ENCODE data around the gene HSD17B1.
"Not testable (repeated sequence)": the region's sequence is repeated elsewhere in the genome, so short reads cannot be mapped to it uniquely, and the experiment has no call there.

Gene HSD17B1, protein sequence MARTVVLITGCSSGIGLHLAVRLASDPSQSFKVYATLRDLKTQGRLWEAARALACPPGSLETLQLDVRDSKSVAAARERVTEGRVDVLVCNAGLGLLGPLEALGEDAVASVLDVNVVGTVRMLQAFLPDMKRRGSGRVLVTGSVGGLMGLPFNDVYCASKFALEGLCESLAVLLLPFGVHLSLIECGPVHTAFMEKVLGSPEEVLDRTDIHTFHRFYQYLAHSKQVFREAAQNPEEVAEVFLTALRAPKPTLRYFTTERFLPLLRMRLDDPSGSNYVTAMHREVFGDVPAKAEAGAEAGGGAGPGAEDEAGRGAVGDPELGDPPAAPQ

GRCh38 chr17:42552736-42553135 lies at the start of gene HSD17B1:
Gene HSD17B1 (plus strand): TSS chr17:42552923. CDS start chr17:42552934, 11 bp downstream.
- not testable (repeated sequence) for DNase-seq

GRCh38 chr17:42502926-42503325 lies 49.8 kb upstream of the HSD17B1 start:
- no peak for DNase-seq

DNA sequence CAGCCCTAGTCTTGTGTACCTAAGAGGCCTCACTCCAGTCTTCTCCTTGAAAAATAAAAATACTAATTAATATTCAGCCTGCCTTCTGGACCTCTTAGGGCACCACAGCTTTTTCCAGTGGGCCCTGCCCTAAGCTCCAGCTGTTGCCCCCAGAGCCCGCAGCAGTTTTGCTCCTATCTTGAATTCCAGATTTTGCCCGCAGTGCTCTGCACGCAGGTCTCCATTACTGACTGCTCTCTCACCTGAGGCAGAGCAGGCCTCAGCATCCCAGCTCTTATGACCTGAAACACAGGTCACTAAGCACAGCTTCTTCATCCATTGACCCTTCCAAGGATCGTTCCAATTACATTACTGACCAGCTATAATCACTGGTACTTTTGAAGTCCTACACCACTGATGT lies 45.1 kb upstream of the HSD17B1 start:
- no peak for DNase-seq

DNA sequence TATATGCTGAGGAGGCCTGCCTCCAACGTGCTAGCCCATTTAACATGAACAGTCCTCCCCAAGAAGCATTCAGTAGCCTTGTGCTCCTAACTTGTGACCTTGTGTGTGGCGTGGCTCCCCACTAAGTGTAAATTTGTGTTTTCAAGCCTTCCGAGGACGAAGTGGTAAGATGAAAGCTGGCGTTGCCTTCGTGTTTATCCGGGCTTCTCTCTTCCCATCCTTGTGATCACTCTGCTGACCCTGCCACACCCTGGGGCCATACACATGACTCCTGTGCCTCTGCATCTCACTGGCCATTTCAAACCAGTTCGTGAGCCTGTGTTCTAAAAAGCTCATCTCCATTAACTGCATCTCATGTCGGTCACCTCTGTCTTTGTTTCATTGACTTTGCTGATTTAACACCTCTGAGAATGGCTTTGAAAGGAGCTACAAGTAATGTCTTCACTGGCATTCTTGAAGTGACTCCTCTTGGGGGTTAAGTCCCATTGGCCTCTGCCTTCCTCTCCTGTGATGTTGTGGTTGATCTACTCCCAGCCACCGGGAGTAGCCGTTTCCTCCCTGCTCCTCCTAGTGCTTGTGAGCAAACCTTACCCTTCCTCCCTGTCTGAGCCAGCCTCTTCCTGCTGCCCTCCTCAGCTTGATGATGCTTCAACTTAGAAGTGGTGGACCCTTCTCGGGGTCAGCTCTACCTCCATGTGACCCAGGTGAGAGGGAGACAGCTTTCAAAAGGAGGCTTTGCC lies 44.1 kb upstream of the HSD17B1 start:
- no peak for DNase-seq

- no peak for DNase-seq
Observed at GRCh38 chr17:42509409-42509808, 43.3 kb upstream of the HSD17B1 start.

DNA sequence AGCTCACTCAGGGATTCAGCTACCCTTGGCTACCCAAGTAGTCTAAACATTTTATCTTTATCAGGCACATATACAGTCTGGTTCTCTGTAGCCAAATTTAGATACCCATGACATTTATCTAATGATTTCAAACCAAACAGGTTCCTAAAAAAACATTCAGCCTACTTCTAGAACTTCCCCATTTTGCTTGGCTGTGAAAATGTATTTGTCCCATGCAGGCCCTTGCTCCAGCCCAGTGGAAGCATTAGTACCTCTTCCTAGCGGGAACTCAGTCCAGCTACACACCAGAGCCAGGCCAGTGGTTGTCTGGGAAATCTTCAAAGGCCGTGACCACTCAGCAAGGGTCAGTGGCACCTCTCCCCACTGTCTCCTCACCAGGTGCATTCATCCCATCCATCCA lies 42.9 kb upstream of the HSD17B1 start:
- DNase-seq: no peak

- no peak for DNase-seq
Observed at GRCh38 chr17:42512246-42512645, 40.5 kb upstream of the HSD17B1 start.

DNA sequence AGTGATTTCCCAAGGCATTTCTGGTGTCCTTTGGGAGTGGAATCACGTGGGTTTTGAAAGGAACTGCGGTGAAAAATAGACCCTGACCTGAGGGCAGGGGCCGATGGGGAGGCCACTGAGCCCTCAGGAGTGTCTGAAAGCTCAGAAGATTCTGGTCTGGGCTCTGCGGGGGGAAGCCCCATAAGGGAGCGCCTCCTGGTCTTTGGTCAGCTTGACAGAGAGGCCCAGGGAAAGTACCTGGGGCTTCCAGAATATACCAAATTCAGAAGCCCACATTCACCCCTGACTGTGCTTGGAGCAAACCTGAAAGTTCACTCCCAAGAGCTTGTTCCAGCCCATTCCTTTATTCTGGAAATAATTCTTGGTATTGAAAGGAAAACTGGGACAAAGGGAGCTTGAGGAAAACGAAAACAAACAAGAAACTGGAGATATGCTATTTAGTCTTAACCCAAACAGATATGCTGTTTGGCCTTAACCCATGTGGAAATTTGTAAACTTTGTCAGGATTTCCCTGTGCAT lies 39.9 kb upstream of the HSD17B1 start:
- no peak for DNase-seq

GRCh38 chr17:42513686-42514085 lies 39.0 kb upstream of the HSD17B1 start:
- DNase-seq: no peak

GRCh38 chr17:42514279-42514678 lies 38.4 kb upstream of the HSD17B1 start:
- no peak for DNase-seq

- DNase-seq: no peak
Observed at GRCh38 chr17:42514867-42515266, 37.9 kb upstream of the HSD17B1 start.

- DNase-seq: peak; percentile 74 to 87
Observed at GRCh38 chr17:42517516-42517915, 35.2 kb upstream of the HSD17B1 start.

GRCh38 chr17:42518046-42518754 lies 34.5 kb upstream of the HSD17B1 start:
- DNase-seq: peak; percentile 72 to 85

GRCh38 chr17:42518755-42519545 lies 33.8 kb upstream of the HSD17B1 start:
- peak in 1 of 2 experiments; percentile 65 for DNase-seq

DNA sequence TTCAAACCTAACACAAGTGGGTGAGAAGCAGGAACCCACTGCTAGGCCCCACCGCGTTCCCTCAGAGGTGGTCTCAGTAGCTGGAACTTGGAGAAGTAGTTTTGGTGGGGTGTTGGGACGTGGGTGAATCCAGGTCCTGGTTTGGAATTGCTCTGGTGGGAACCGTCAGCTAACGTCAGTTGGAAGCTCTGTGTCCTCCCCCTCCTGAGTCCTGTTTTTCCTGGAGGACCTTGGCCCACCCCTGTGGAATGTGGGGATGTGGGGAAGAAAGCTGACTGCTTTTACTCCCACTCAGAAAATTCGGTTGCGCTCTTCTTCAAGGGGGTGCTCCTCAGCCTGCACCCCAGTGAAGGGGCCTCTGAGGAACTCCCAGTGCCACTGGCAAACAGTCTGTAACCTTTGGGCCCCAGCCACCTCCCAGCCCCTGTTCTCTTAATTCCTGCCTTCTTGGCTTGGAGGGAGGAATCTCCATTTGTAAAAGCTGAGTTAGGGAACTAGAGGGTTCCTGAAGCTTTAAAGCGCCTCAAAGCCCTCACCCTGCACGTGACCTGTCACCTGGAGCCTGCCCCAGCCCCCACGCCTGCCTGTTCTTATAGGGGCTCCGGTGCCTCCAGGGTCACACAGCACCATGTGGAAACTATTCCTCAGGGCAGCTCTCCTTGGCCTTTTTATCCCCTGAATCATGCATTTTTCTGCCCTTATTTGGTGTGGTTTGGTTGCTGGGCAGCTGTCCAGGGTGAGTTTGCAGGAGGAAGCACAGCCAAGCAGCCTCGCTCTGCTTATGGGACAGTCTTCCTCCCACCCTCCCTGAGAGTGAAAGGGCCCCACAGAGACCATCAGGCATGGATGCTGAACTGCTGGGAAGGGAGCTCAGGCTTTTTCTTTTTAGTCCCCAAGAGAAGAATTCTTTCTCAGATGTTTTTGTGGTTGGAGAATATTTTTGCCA lies 32.9 kb upstream of the HSD17B1 start:
- DNase-seq: peak; percentile 91 to 95

DNA sequence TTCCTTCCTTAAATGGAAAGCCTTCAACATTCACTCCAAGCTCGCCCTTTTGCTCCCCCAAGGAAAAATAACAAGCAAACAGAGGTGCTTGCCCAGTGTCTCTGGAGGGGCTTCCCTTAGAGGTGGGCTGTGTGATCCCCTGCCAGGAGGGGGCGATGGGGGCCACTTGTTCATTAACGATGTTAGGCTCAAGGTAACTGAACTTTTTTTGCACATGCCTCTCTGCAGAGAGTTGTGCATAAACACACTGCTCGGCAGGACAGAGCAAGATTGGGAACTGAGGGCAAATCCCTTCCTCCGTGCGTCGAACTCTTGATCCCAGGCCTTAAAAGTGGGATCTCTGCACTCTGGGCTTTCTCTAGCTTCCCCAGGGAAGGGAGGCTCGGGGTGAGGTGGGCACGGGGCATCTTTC lies 32.2 kb upstream of the HSD17B1 start:
- DNase-seq: no peak

DNA sequence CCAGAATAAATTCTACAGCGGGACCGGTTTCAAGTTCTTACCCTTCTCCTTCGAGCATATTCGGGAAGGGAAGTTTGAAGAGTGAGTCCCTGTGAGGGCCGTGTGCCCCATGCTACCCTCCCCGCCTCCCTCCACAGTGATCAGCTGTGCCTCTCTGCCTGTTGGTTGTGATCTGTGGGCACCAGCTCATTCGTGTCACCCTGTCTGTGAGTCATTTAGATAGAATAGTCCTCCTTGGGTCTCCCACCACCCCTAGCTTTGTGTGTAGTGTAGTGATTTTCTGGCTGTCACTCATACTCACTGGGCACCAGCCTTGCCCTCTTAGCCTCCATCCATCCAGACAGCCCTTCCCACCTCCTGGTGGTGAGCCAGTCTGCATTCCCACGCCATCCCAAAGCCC lies 31.7 kb upstream of the HSD17B1 start:
- DNase-seq: no peak

DNA sequence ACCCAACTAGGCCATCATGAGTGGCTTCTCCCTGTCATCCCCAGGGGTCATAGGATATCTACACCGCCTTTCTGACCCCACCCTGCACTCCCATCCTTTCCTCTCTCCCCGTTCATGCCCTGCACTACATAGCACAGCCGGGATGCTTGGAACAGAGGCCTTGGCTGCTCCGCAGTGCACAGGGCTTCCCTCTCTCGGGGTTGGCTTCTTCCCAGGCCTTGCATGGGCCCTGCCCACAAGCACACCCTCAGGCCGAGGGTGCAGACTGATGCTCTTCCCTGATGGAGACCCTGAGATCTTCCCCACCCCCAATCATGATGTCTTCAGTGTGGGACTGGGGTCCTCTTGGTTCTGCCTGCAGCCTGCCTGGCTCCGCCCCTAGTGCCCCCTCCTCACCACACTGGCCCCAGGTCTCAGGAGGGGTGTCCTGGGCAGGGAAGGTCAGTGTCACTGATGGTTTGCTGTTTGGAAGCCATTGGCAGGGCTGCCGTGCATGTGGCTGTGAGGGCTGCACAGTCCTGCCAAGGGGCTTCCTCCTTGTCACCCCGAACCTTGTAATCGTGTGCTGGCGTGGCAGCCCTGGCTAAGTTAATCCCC lies 31.0 kb upstream of the HSD17B1 start:
- no peak for DNase-seq

DNA sequence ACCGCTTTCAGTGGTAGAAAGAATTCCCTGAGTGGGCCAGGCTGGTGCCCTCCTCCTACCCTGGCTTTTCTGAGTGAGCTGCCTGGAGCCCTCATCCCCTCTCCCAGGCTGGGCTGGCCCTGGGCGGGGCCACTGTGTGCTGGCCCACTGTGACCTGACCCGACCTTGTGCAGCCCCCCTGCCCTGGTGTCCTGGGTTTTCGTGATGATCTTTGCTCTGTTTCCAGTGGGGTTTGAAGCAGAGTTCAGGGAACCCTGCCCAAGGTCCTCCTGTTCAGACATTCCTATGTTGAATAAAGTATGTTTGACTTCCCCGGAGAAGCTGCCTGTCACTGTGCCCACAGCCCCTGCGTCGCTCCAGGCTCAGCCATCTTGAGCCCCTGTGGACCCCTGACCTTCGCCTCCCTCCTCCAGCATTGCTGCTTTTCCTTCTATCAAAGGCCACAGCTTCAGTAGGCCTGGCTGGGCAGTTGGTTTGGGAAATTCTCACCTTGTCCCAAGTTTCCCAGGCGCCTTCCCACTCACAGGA lies 30.4 kb upstream of the HSD17B1 start:
- no peak for DNase-seq

GRCh38 chr17:42522798-42523278 lies 29.9 kb upstream of the HSD17B1 start:
- DNase-seq: no peak

GRCh38 chr17:42525221-42525620 lies 27.5 kb upstream of the HSD17B1 start:
- peak in 1 of 2 experiments; percentile 26 for DNase-seq
